Keratinocyte (primary cell): ENCODE measurements around the gene PLD5. TPM values are rescaled to one million over a fixed set of nuclear protein-coding genes. Genes with fewer than 3 reads are reported as not detected.
"Not testable (repeated sequence)": the region's sequence is repeated elsewhere in the genome, so short reads cannot be mapped to it uniquely, and the experiment has no call there.

ENCODE experiments used
- DNase-seq: peaks from one replicate; pipeline ENCODE4 v3.0.0-alpha.2; 2011; ENCODE audit warnings: low read depth, missing footprints, low spot score
- FAIRE-seq: peaks from 2 replicates; lab custom pipeline; 2011; peaks lifted over from hg19 to GRCh38; lab: Jason Lieb, UNC
- H2AFZ ChIP-seq: 2 replicates; pipeline ENCODE4 v1.6.0; 2012; ENCODE audit warnings: low read length, control low read depth, inconsistent platforms; ENCODE audit not compliant: control insufficient read depth
- H3K27ac ChIP-seq: 2 replicates; pipeline ENCODE4 v1.5.1; 2011; ENCODE audit warnings: low read length; ENCODE audit not compliant: control insufficient read depth, insufficient read depth
- H3K27me3 ChIP-seq: 3 replicates; pipeline ENCODE4 v1.6.0; 2011; ENCODE audit warnings: low read length; ENCODE audit not compliant: control insufficient read depth, insufficient read depth; ENCODE audit errors: extremely low read depth
- H3K36me3 ChIP-seq, 2 experiments: 2 replicates in 1 of 2; 3 replicates in 1 of 2; pipeline ENCODE4 v1.5.1; 2011; ENCODE audit warnings: low read length in 2 of 2, mild to moderate bottlenecking in 1 of 2; ENCODE audit not compliant: control insufficient read depth in 2 of 2, insufficient read depth in 2 of 2; ENCODE audit errors: extremely low read depth in 1 of 2
- H3K4me1 ChIP-seq: 3 replicates; pipeline ENCODE4 v1.5.1; 2011; ENCODE audit warnings: low read length; ENCODE audit not compliant: control insufficient read depth, insufficient read depth; ENCODE audit errors: extremely low read depth
- H3K4me2 ChIP-seq: 3 replicates; pipeline ENCODE4 v1.6.0; 2011; ENCODE audit warnings: low read depth, low read length; ENCODE audit not compliant: control insufficient read depth, insufficient read depth; ENCODE audit errors: extremely low read depth
- H3K4me3 ChIP-seq, 3 experiments: fragments of 200-600 bp in 1 of 3; sonication (generic) in 1 of 3; 2 replicates in 2 of 3; 3 replicates in 1 of 3; pipeline ENCODE4 v1.5.1; 2011 to 2016; ENCODE audit warnings: low read length in 3 of 3, mild to moderate bottlenecking in 3 of 3, control low read depth in 2 of 3, inconsistent platforms in 1 of 3, low read depth in 1 of 3, mixed read lengths in 1 of 3, mixed run types in 1 of 3, moderate library complexity in 1 of 3; ENCODE audit not compliant: control insufficient read depth in 2 of 3, insufficient read depth in 2 of 3; ENCODE audit errors: extremely low read depth in 1 of 3
- H3K79me2 ChIP-seq: 2 replicates; pipeline ENCODE4 v1.6.0; 2012; ENCODE audit warnings: low read length; ENCODE audit not compliant: control insufficient read depth, insufficient read depth
- H3K9ac ChIP-seq: 3 replicates; pipeline ENCODE4 v1.6.0; 2011; ENCODE audit warnings: low read length; ENCODE audit not compliant: control insufficient read depth, insufficient read depth; ENCODE audit errors: extremely low read depth
- H3K9me1 ChIP-seq: 3 replicates; pipeline ENCODE4 v1.6.0; 2011; ENCODE audit warnings: low read length; ENCODE audit not compliant: control insufficient read depth, insufficient read depth; ENCODE audit errors: extremely low read depth
- H3K9me3 ChIP-seq: 2 replicates; pipeline ENCODE4 v1.5.1; 2012; ENCODE audit warnings: low read depth, low read length; ENCODE audit not compliant: control insufficient read depth
- H4K20me1 ChIP-seq: 3 replicates; pipeline ENCODE4 v1.6.0; 2011; ENCODE audit warnings: low read length; ENCODE audit not compliant: control insufficient read depth, insufficient read depth; ENCODE audit errors: extremely low read depth
- EZH2 ChIP-seq: IDR thresholded peaks from one replicate; pipeline ENCODE4 v1.6.1; 2012; ENCODE audit warnings: inconsistent platforms, mild to moderate bottlenecking, low read length, moderate library complexity
- dilution Hi-C: fragments of 300-500 bp; cut with MboI; formaldehyde crosslinking; loops from one replicate; pipeline ENCODE4 v1.7.0; 2020; ENCODE audit warnings: low sequenced_read_pairs; ENCODE audit not compliant: extremely low pct_ligation_motif_present
- polyA plus RNA-seq, 5 experiments: library from polyadenylated mRNA; depleted of rRNA in 3 of 5; stranded (reverse) in 3 of 5; stranded (forward) in 1 of 5; unstranded in 1 of 5; fragments of >200 nt; gene quantifications; 1 replicate in 1 of 5; 2 replicates in 3 of 5; 3 replicates in 1 of 5; pipeline versions ENCODE4 v1.2.1 to v1.2.3, GENCODE V29; 2011 to 2012; ENCODE audit warnings: missing spikeins in 2 of 5, low read depth in 1 of 5, low replicate concordance in 1 of 5
- TF ChIP-seq, protein P1 (sequence below), 3 experiments: IDR thresholded peaks in 1 of 3; conservative IDR thresholded peaks in 1 of 3; optimal IDR thresholded peaks in 1 of 3; 2 replicates in 2 of 3; 3 replicates in 1 of 3; pipeline versions ENCODE3 to v1.5.1; 2011; ENCODE audit warnings: low read length in 3 of 3, mild to moderate bottlenecking in 3 of 3, moderate library complexity in 2 of 3, control low read depth in 1 of 3, inconsistent platforms in 1 of 3; ENCODE audit not compliant: insufficient read depth in 2 of 3; ENCODE audit errors: extremely low read depth in 1 of 3

PLD5 gene
- polyA plus RNA-seq, 1 donor (not counting 4 experiments of a cell fraction or from before 2014, with no cell fraction given): 7.2 TPM

DNA sequence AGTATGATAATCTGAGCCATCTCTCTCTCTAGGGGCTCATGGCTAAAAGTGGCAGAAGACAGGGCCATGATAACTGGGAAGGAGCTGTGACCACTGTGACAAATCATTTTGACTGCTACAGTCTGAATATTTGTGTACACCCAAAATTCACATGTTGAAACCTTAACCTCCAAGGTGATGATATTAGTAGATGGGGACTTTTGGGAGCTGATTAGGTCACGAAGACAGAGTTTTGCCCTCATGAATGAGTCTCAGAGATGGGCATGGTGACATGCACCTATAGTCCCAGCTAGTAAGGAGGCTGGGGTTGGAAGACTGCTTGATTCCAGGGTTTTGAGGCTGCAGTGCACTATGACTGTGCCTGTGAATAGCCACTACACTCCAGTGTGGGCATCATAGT, 174.9 kb downstream of the PLD5 start:
- Histone ChIP-seq H3K27ac (no peak overlapping the region), H3K79me2 (no peaks in the 10 kb centered on the region), H3K4me3 (no peak overlapping the region), H3K9me3 (no peaks in the 10 kb centered on the region), H3K4me1 (no peaks in the 10 kb centered on the region), H3K27me3 (no peaks in the 10 kb centered on the region), H3K36me3 (no peaks in the 10 kb centered on the region), H3K9ac (no peak overlapping the region), H2AFZ (no peak overlapping the region), H3K4me2 (no peak overlapping the region), H3K9me1 (no peaks in the 10 kb centered on the region), H4K20me1 (no peaks in the 10 kb centered on the region)
- no peak for TF ChIP-seq EZH2
- TF ChIP-seq, protein P1, sequence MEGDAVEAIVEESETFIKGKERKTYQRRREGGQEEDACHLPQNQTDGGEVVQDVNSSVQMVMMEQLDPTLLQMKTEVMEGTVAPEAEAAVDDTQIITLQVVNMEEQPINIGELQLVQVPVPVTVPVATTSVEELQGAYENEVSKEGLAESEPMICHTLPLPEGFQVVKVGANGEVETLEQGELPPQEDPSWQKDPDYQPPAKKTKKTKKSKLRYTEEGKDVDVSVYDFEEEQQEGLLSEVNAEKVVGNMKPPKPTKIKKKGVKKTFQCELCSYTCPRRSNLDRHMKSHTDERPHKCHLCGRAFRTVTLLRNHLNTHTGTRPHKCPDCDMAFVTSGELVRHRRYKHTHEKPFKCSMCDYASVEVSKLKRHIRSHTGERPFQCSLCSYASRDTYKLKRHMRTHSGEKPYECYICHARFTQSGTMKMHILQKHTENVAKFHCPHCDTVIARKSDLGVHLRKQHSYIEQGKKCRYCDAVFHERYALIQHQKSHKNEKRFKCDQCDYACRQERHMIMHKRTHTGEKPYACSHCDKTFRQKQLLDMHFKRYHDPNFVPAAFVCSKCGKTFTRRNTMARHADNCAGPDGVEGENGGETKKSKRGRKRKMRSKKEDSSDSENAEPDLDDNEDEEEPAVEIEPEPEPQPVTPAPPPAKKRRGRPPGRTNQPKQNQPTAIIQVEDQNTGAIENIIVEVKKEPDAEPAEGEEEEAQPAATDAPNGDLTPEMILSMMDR (optimal IDR thresholded peaks at IDR 0.05 in 1 of 3, IDR thresholded peaks at IDR 0.05 in 1 of 3, conservative IDR thresholded peaks at IDR 0.05 in 1 of 3; ENCODE audit: extremely low read depth in 1 of 3, insufficient read depth in 2 of 3, low read length in 3 of 3): no peak
- no peak for DNase-seq
- dilution Hi-C loops: no loop called here
- no peak for FAIRE-seq

DNA sequence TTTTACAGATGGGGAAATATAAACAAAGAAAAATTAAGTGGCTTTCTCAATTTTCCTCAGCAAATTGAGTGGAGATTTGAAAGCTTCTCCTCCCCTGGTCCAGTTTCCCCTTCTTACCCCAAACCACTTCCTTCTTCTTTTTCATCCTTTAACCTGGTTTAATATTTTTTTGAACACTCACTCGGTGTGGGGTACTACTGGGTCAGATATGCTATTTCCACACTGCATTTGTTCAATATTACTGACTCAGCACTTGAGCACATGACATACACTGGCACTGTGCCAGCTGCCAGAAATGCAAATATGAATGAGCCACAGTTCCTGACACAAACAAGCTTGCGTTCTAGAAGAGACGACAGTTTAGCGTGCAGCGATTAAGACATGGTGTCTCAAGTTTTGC, 193.6 kb downstream of the PLD5 start:
- dilution Hi-C loops, H3K27me3 ChIP-seq, H3K4me3 ChIP-seq, H4K20me1 ChIP-seq, H2AFZ ChIP-seq, H3K4me2 ChIP-seq, DNase-seq, FAIRE-seq, H3K79me2 ChIP-seq, H3K9ac ChIP-seq, H3K27ac ChIP-seq, H3K9me1 ChIP-seq, H3K36me3 ChIP-seq, H3K4me1 ChIP-seq, H3K9me3 ChIP-seq: not testable (repeated sequence)

DNA sequence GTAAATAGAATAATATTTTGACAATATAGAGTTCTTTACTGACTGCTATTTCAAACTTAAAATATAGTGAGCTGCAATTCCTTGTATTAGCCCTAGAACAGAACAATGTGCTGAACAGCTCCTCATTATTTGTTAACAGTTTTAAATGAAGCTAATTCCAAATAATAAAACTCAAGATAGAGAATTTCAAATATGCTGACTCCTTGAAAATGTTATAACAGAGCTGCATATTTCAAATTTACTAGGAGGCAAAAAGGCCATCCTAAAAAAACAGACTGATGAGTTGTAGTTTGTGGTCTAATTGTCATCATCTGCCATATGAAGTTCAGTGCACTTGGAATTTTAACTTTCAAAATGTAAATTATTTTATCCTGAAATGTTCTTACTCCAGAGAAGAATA, 197.1 kb downstream of the PLD5 start:
- H3K4me3 ChIP-seq, H3K79me2 ChIP-seq, H3K9me1 ChIP-seq, H3K9ac ChIP-seq, H2AFZ ChIP-seq, FAIRE-seq, H3K27me3 ChIP-seq, H3K27ac ChIP-seq, H3K9me3 ChIP-seq, H3K36me3 ChIP-seq, DNase-seq, dilution Hi-C loops, H3K4me2 ChIP-seq, H4K20me1 ChIP-seq, H3K4me1 ChIP-seq: not testable (repeated sequence)

DNA sequence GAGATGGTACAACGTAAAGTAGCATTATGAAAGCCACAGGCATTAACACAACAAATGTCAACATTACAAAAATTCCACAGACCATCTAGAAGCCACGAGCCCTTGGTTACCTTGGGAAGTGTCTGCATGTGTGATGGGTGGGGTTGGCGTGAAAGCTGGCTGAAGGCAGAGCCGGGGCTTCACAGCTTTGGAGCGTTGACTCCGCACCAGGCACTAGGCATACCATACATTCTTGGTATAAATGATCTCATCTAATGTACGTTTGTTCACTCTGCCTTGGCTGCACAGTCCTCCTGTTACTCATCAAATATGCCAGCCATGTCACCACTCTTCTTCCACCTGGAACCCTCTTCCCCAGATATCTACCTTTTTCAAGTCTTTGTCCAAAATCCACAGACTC, 202.5 kb downstream of the PLD5 start:
- H3K4me2 ChIP-seq, H3K4me1 ChIP-seq, H3K9ac ChIP-seq, H3K36me3 ChIP-seq, H3K79me2 ChIP-seq, FAIRE-seq, H3K27ac ChIP-seq, H3K4me3 ChIP-seq, dilution Hi-C loops, DNase-seq, H3K27me3 ChIP-seq, H3K9me3 ChIP-seq, H4K20me1 ChIP-seq, H2AFZ ChIP-seq, H3K9me1 ChIP-seq: not testable (repeated sequence)
